Naive thymus-derived CD8-positive, alpha-beta T cell (primary cell): ENCODE data around the gene TUBG1. TPM values are rescaled to one million over a fixed set of nuclear protein-coding genes. Genes with fewer than 3 reads are reported as not detected.

ENCODE experiments used
- ATAC-seq, 2 donors: fragments of 150-1000 bp; cut with Tn5 transposase in 1 of 2; sonication (Bioruptor Pico), chemical (Tn5 transposase) in 1 of 2; 1 replicate in 1 of 2; 2 replicates in 1 of 2; pipeline ENCODE4 v1.10.0; 2021; ENCODE audit warnings: mild to moderate bottlenecking in 2 of 2, moderate library complexity in 2 of 2
- POLR2A ChIA-PET: fragments of 350-600 bp; sonication (Branson Sonifier 250); formaldehyde crosslinking; loops from one replicate; lab custom pipeline; 2021; ENCODE audit warnings: antibody characterized with exemption; lab: Charles Lee
- DNase-seq, 10 donors: peaks; one replicate each; pipeline versions ENCODE4 v3.0.0 to v3.0.0-alpha.2; 2020 to 2022
- H3K27ac Mint-ChIP-seq, 10 donors: one replicate each; pipeline ENCODE4 v1.8.0; 2020 to 2022; ENCODE audit warnings: mild to moderate bottlenecking in 10 of 10, mixed read lengths in 10 of 10, moderate library complexity in 4 of 10, inconsistent platforms in 1 of 10
- H3K27me3 Mint-ChIP-seq, 5 donors: one replicate each; pipeline ENCODE4 v1.8.0; 2021 to 2022; ENCODE audit warnings: mixed read lengths in 5 of 5
- H3K36me3 Mint-ChIP-seq, 3 donors: one replicate each; pipeline ENCODE4 v1.8.0; 2020 to 2022; ENCODE audit warnings: mixed read lengths in 3 of 3, mild to moderate bottlenecking in 2 of 3, inconsistent platforms in 1 of 3
- H3K4me1 Mint-ChIP-seq, 4 donors: one replicate each; pipeline ENCODE4 v1.8.0; 2021 to 2022; ENCODE audit warnings: mixed read lengths in 4 of 4
- H3K4me3 Mint-ChIP-seq, 10 donors: one replicate each; pipeline ENCODE4 v1.8.0; 2020 to 2022; ENCODE audit warnings: mild to moderate bottlenecking in 10 of 10, mixed read lengths in 10 of 10, moderate library complexity in 6 of 10, inconsistent platforms in 1 of 10
- H3K9me3 Mint-ChIP-seq, 9 donors: one replicate each; pipeline ENCODE4 v1.8.0; 2020 to 2022; ENCODE audit warnings: mixed read lengths in 9 of 9, mild to moderate bottlenecking in 3 of 9, inconsistent platforms in 1 of 9, moderate library complexity in 1 of 9
- polyA plus RNA-seq, 3 donors: library from polyadenylated mRNA; unstranded; fragments of 300-500 nt; fragmentation: Illumina TruSeq; gene quantifications; one replicate each; pipeline ENCODE4 v1.2.3, GENCODE V29; 2021
- total RNA-seq, 8 experiments: library from RNA in 2 of 8; stranded (reverse) in 2 of 8; gene quantifications; one replicate each; pipeline ENCODE4 v1.2.3 and lab custom pipeline; 2021 to 2026

TUBG1 gene
- 10 to 100 TPM; 12.7 to 16.3 TPM for total RNA-seq
- 10 to 100 TPM in 1 of 3 donors, 1 to 10 TPM in 2; 6.7 to 10.3 (median 7.8) TPM for polyA plus RNA-seq
- total RNA-seq (lab: John Stamatoyannopoulos, UW) = 4.7 to 34.1 (median 9.5) reads per million in 6 experiments

DNA sequence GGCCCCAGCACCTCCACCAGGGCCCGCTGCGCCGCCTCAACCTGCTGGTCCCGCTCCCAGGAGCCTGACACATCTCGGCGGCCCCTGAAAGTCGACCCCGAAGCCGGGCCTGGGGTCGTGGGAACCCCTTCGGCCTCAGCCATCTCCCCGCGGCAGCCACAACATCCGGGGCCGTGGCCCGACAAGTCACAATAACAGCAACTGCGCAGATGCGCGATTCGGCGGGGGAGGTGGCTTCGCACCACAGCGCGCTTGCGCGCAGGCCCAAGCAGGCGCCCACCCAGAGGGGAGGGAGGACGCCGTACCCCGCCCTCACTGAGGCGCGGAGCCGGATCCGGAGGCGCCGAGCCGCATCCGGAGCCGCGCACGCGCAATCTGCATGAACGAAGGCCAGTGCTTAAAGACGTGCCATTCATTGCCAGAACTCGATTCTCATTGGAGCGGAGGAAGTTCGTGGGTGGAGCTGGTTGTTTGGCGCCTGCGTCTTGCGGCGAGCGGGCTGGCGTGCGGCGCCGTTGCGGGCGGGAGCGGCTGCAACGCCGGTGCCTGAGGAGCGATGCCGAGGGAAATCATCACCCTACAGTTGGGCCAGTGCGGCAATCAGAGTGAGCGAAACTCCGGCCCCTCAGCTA is at the start of gene TUBG1, which contains the start of gene RETREG3:
Gene TUBG1 (plus strand): TSS at position 502 of the 632 bp plus-strand sequence. CDS start 55 bp downstream, at position 557.
Gene RETREG3 (minus strand): TSS at position 193 of the 632 bp plus-strand sequence. CDS start 50 bp downstream, at position 143.
- ATAC-seq (peak; percentile 88 to 91), DNase-seq (peak; percentile 95 to 100 (median 99))
- Mint-ChIP-seq H3K36me3 (peaks cover 3 to 47% (median 14%) of the 10 kb centered on the region in 3 donors), H3K27ac (peak within 1 kb of the TSS; percentile 94 to 100 (median 99)), H3K9me3 (no peaks in the 10 kb centered on the region), H3K4me1 (peaks cover 25 to 54% (median 49%) of the 10 kb centered on the region in 4 donors), H3K27me3 (no peaks in the 10 kb centered on the region), H3K4me3 (peak within 1 kb of the TSS; percentile 97 to 100 (median 100))
- POLR2A ChIA-PET = interaction anchor here (0.6 to 3.3 kb wide), 26 partner anchors 8 to 758 kb away, joined by 3 to 26 read pairs (median 4); partner anchors contain the start of genes CNP, CNTNAP1, MLX and NAGLU

DNA sequence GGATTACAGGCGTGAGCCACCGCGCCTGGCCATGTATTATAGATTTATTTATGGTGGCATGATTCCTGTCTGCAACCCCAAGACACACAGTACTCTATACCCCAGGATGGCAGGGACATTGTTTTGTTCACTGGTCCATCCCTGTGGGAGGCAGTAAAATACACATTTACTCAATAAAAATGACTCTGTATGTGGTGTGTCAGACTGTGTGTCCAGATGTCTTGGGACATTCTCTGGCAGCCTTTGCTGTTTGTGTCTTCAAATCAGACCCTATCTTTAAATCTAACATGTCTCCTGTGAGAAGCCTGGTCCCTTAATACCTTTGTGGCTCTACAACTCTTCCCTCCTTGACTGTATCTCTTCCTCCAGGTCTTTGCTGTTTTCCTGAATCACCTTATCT is 49.2 kb upstream of the TUBG1 start:
- Mint-ChIP-seq H3K27ac (peak overlapping the region in 3 of 10 donors; percentile 17 to 69 (median 68)), H3K36me3 (peaks cover 0 to 4% (median 4%) of the 10 kb centered on the region in 3 donors), H3K27me3 (no peaks in the 10 kb centered on the region), H3K4me1 (peaks cover 16 to 45% (median 38%) of the 10 kb centered on the region in 4 donors), H3K4me3 (peak overlapping the region in 7 of 10 donors; percentile 34 to 73 (median 69)), H3K9me3 (no peaks in the 10 kb centered on the region)
- ATAC-seq (no peak), DNase-seq (no peak)
- POLR2A ChIA-PET = interaction anchor here (0.6 kb wide), 1 partner anchor 9 kb away, joined by 3 read pairs; no protein-coding TSS in a partner anchor

DNA sequence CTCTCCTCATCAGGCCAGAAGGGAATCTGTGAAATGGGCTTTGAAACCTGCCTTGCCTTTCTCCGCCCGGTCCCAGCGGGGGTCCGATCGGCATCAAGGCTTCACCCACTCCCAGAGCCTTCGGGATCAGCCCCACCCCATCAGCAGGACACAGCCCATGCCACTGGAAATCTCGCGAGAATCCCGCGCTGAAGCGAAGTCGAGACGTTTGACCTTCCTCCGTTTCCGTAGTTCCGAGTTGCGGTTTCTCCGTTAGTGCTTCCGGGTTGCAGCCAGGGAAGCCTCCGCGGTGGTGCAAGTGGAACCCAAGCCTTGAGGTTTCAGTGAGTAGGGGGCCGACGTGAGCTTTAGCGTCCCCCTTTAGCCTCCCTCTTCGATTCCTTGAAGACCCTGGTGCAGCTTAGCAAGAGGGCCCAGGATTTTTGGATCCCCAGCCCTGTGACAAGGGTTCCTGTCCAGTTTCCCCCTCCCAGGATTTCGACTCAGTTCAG is 47.5 kb upstream of the TUBG1 start, which contains the start of gene COASY:
Gene COASY (plus strand): TSS at position 252 of the 491 bp plus-strand sequence. CDS start 475 bp downstream, outside the sequence.
- peak within 1 kb of the TSS; percentile 90 to 96 (median 93) for H3K27ac Mint-ChIP-seq
- H3K27me3 Mint-ChIP-seq = no peaks in the 10 kb centered on the region
- ATAC-seq = peak; percentile 64 to 66
- H3K9me3 Mint-ChIP-seq = no peaks in the 10 kb centered on the region
- peaks cover 17 to 43% (median 40%) of the 10 kb centered on the region in 4 donors for H3K4me1 Mint-ChIP-seq
- DNase-seq = peak; percentile 78 to 98 (median 88)
- peak within 1 kb of the TSS; percentile 86 to 94 (median 90) for H3K4me3 Mint-ChIP-seq
- POLR2A ChIA-PET = interaction anchor here (0.7 to 1.8 kb wide), 2 partner anchors 15 to 35 kb away, joined by 4 to 8 read pairs; no protein-coding TSS in a partner anchor
- H3K36me3 Mint-ChIP-seq = peaks cover 0 to 4% (median 4%) of the 10 kb centered on the region in 3 donors

DNA sequence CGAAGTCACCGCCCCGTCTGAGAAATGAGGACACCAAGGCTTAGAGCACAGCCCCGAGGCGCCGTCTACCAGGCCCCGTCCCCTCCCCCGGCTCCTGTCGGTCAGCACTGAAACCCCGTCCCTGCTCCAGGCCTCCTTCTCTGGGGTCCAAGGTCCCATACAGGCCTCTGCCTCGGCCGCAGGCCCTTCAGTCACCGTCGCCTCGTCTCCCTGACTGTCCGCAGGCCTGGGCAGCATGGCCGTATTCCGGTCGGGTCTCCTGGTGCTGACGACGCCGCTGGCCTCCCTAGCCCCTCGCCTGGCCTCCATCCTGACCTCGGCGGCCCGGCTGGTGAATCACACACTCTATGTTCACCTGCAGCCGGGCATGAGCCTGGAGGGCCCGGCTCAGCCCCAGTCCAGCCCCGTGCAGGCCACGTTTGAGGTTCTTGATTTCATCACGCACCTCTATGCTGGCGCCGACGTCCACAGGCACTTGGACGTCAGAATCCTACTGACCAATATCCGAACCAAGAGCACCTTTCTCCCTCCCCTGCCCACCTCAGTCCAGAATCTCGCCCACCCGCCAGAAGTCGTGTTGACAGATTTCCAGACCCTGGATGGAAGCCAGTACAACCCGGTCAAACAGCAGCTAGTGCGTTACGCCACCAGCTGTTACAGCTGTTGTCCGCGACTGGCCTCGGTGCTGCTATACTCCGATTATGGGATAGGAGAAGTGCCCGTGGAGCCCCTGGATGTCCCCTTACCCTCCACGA is 46.9 kb upstream of the TUBG1 start:
- Mint-ChIP-seq H3K27me3 (no peaks in the 10 kb centered on the region), H3K9me3 (no peaks in the 10 kb centered on the region)
- POLR2A ChIA-PET = interaction anchor here (0.7 to 1.8 kb wide), 3 partner anchors 8 to 35 kb away, joined by 4 to 8 read pairs (median 5); no protein-coding TSS in a partner anchor

DNA sequence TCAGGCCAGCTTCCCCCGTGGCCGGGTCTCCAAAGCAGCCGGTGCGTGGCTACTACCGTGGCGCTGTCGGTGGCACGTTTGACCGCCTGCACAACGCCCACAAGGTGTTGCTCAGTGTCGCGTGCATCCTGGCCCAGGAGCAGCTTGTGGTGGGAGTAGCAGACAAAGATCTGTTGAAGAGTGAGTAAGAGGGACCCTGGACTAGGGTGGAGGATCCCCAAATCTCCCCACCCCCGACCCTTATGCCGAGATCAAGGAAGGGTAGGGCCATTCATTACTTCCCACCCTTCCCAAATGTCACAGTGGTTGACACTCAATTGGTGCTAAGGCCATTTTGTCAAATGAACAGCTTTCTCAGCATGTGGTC is 46.4 kb upstream of the TUBG1 start:
- peak overlapping the region; percentile 86 to 94 (median 90) for H3K4me3 Mint-ChIP-seq
- H3K36me3 Mint-ChIP-seq = peaks cover 0 to 9% (median 4%) of the 10 kb centered on the region in 3 donors

More for the DNA sequence above, 46.9 kb upstream of the TUBG1 start:
- peaks cover 0 to 6% (median 4%) of the 10 kb centered on the region in 3 donors for H3K36me3 Mint-ChIP-seq
- ATAC-seq = peak in 1 of 2 donors; percentile 2
- no peak for DNase-seq
- H3K27ac Mint-ChIP-seq = peak overlapping the region; percentile 90 to 96 (median 93)
- peak overlapping the region; percentile 86 to 94 (median 90) for H3K4me3 Mint-ChIP-seq
- H3K4me1 Mint-ChIP-seq = peaks cover 18 to 45% (median 42%) of the 10 kb centered on the region in 4 donors

DNA sequence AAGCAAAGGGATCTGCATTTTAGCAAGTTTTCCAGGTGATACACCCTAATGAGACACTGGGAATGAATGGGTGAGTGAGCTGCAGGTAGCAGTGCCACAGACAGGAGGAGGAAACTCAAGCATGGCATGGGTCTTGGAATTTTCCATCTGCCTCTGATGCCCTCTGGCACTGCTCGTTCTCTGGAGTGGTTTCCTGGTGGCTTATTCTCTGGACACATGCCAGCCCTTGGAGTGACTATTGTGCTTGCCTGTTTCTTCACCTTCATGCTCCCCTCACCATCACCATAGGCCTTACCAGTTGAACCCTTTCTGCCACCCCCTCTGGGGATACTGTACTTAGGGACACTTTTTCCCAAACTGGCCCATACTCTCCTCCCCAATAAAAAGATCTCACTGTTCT is 45.9 kb upstream of the TUBG1 start:
- POLR2A ChIA-PET = interaction anchor here (1.0 kb wide), 1 partner anchor 9 kb away, joined by 5 read pairs; no protein-coding TSS in a partner anchor
- Mint-ChIP-seq H3K36me3 (peaks cover 0 to 10% (median 4%) of the 10 kb centered on the region in 3 donors), H3K27ac (peak overlapping the region in 7 of 10 donors; percentile 56 to 92 (median 84)), H3K27me3 (no peaks in the 10 kb centered on the region), H3K9me3 (no peaks in the 10 kb centered on the region), H3K4me1 (peaks cover 21 to 52% (median 49%) of the 10 kb centered on the region in 4 donors), H3K4me3 (peak overlapping the region; percentile 61 to 94 (median 90))
- DNase-seq (no peak), ATAC-seq (no peak)

More for the DNA sequence above, 46.4 kb upstream of the TUBG1 start:
- Mint-ChIP-seq H3K9me3 (no peaks in the 10 kb centered on the region), H3K4me1 (peaks cover 21 to 49% (median 47%) of the 10 kb centered on the region in 4 donors), H3K27me3 (no peaks in the 10 kb centered on the region), H3K27ac (peak overlapping the region in 8 of 10 donors; percentile 35 to 93 (median 88))
- ATAC-seq (no peak), DNase-seq (no peak)
- POLR2A ChIA-PET = interaction anchor here (1.0 to 1.8 kb wide), 2 partner anchors 9 to 16 kb away, joined by 4 to 5 read pairs; no protein-coding TSS in a partner anchor

DNA sequence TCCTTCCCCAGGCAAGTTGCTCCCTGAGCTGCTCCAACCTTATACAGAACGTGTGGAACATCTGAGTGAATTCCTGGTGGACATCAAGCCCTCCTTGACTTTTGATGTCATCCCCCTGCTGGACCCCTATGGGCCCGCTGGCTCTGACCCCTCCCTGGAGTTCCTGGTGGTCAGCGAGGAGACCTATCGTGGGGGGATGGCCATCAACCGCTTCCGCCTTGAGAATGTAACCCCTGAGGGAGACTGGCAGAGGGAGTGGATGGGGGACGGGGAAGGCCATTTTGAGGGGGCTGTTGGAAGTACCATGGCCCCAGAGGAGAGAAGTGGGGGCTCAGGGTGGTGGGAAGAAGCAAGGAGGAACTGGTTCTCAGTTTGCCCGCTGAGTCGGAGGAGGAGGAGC is 45.5 kb upstream of the TUBG1 start:
- Mint-ChIP-seq H3K27ac (peak overlapping the region in 6 of 10 donors; percentile 56 to 92 (median 86)), H3K36me3 (peaks cover 0 to 14% (median 4%) of the 10 kb centered on the region in 3 donors), H3K27me3 (no peaks in the 10 kb centered on the region)

DNA sequence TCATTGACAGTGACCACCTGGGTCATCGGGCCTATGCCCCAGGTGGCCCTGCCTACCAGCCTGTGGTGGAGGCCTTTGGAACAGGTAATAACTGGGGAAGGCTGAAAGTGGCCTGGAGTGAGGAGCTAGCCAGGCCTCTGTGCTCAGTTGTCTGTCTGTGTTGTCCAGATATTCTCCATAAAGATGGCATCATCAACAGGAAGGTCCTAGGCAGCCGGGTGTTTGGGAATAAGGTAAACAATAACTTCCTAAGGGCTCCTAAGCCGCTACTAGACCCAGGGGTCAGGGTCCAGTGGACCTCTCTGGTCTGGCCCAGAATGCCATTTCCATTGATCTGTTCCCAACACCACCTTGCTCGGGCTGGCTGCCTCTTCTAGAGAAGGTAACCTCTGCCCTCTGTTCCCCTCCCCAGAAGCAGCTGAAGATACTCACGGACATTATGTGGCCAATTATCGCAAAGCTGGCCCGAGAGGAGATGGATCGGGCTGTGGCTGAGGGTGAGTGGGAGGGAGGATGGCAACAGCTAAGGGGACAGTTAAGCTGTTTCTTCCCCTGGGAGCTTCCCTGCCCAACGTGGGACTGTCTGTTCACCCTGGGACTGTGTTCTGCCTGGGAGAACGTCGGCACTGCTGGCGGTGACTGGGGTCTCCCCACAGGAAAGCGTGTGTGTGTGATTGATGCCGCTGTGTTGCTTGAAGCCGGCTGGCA is 44.5 kb upstream of the TUBG1 start:
- Mint-ChIP-seq H3K36me3 (peaks cover 0 to 23% (median 4%) of the 10 kb centered on the region in 3 donors), H3K27me3 (no peaks in the 10 kb centered on the region)

More for the DNA sequence above, 45.5 kb upstream of the TUBG1 start:
- Mint-ChIP-seq H3K4me1 (peaks cover 23 to 56% (median 53%) of the 10 kb centered on the region in 4 donors), H3K4me3 (peak overlapping the region; percentile 61 to 94 (median 90)), H3K9me3 (no peaks in the 10 kb centered on the region)
- ATAC-seq (no peak), DNase-seq (no peak)
- POLR2A ChIA-PET = interaction anchor here (1.0 to 5.0 kb wide), 2 partner anchors 10 to 14 kb away, joined by 5 to 41 read pairs; partner anchors contain the start of gene PSMC3IP

DNA sequence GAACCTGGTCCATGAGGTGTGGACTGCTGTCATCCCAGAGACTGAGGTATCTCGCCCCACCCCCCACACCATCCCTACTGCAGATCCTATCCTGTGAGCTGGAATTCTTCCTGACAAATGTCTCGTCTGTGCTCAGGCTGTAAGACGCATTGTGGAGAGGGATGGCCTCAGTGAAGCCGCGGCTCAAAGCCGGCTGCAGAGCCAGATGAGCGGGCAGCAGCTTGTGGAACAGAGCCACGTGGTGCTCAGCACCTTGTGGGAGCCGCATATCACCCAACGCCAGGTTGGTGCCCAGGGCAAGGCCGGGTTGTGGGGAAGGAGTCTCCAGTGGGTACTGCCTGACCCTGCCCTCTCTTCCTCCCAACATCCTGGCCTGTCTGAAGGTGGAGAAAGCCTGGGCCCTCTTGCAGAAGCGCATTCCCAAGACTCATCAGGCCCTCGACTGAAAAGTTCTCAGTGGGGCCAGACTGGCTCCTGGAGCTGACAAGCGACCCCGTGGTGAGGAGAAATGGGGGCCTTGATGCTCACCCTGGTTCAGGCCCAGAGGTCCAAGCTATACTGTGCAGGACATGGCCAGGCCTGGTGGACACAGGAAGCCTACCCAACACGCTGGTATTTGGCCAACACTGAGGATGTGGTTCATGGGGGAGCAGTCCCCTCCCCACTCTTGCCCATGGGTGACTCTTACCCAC is 43.8 kb upstream of the TUBG1 start:
- POLR2A ChIA-PET = interaction anchor here (0.5 to 5.0 kb wide), 6 partner anchors 11 to 379 kb away, joined by 3 to 41 read pairs (median 8); partner anchors contain the start of gene PSMC3IP
- DNase-seq (peak in 1 of 10 donors; percentile 48), ATAC-seq (no peak)
- Mint-ChIP-seq H3K4me3 (peak overlapping the region in 7 of 10 donors; percentile 34 to 99 (median 90)), H3K4me1 (peaks cover 21 to 67% (median 57%) of the 10 kb centered on the region in 4 donors), H3K27ac (peak overlapping the region in 6 of 10 donors; percentile 85 to 99 (median 90)), H3K27me3 (no peaks in the 10 kb centered on the region), H3K36me3 (peaks cover 0 to 30% (median 4%) of the 10 kb centered on the region in 3 donors), H3K9me3 (no peaks in the 10 kb centered on the region)

More for the DNA sequence above, 44.5 kb upstream of the TUBG1 start:
- no peak for ATAC-seq
- Mint-ChIP-seq H3K4me1 (peaks cover 21 to 65% (median 58%) of the 10 kb centered on the region in 4 donors), H3K4me3 (peak overlapping the region in 6 of 10 donors; percentile 20 to 69 (median 38)), H3K9me3 (no peaks in the 10 kb centered on the region), H3K27ac (peak overlapping the region in 6 of 10 donors; percentile 9 to 89 (median 54))
- DNase-seq = no peak
- POLR2A ChIA-PET = interaction anchor here (0.5 to 5.0 kb wide), 4 partner anchors 13 to 378 kb away, joined by 3 to 41 read pairs (median 4); partner anchors contain the start of gene PSMC3IP

DNA sequence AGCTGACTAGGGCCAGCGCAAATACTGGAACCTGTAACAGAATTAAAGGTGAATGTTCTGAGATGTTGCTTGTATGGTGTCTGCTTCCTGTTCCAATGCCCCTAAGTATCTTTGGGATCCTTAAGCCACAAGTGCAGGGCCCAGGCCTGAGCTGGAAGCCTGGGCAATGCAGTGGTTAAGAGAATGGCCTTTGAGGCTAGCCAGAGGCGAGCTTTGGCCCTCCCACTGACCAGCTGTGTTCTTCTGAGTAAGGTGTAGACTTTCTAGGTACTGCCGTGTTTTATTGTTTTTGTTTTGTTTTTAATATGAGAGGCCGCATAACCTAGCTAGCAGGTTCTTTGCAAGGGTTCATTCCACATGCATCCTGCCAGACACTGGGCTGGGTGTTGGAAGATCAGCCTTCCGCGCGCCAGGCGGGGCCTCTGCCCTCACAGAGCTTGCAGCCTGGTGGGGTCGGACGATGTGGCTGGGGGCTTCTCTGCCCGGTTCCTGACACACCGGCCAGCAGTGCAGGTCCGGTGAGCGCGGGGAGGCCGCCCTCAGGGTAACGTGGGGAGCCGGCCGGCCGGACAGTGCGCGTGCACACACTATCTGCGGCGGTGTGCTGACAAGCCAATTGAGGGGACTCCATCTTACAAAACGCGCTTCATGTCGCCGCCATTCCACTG is 43.1 kb upstream of the TUBG1 start:
- peak in 1 of 10 donors; percentile 64 for DNase-seq
- H3K4me3 Mint-ChIP-seq = peak overlapping the region; percentile 86 to 99 (median 94)
- no peaks in the 10 kb centered on the region for H3K27me3 Mint-ChIP-seq
- H3K36me3 Mint-ChIP-seq = peaks cover 0 to 37% (median 4%) of the 10 kb centered on the region in 3 donors
- ATAC-seq = no peak
- H3K4me1 Mint-ChIP-seq = peaks cover 21 to 68% (median 56%) of the 10 kb centered on the region in 4 donors
- H3K27ac Mint-ChIP-seq = peak overlapping the region; percentile 85 to 99 (median 94)
- POLR2A ChIA-PET = interaction anchor here (1.0 to 5.0 kb wide), 9 partner anchors 12 to 795 kb away, joined by 3 to 41 read pairs (median 10); partner anchors contain the start of genes NAGLU, PSMC3IP, RETREG3 and TUBG1
- no peaks in the 10 kb centered on the region for H3K9me3 Mint-ChIP-seq
